Glomerular visceral epithelial cell (primary cell): ENCODE measurements around the gene IPO11.
A peak's percentile ranks its signal among the peaks of the same experiment; 100 is the strongest.

Source experiments
- DNase-seq: peaks from one replicate; pipeline ENCODE4 v3.0.0-alpha.2; 2016; ENCODE audit errors: extremely low spot score

The IPO11 gene

DNA sequence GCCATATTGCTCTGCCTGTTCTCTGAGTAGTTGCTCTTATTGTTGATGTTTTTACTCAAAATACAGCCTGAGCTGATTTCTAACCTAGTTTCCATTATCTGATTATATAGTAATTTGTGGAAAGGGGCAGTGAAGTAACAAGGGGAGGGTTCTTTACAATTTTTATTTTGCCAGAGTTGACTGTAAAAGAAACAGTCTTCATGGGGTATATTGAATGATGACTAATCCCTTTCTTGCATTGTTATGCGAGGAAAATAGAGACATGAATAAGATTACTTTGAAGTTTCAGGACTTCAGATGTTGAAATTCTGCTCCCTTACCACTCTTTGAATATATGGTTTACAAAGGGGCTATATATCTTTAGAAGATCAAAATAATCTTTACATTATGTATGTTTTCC, 156.9 kb downstream of the IPO11 start:
- DNase-seq, result no peak

DNA sequence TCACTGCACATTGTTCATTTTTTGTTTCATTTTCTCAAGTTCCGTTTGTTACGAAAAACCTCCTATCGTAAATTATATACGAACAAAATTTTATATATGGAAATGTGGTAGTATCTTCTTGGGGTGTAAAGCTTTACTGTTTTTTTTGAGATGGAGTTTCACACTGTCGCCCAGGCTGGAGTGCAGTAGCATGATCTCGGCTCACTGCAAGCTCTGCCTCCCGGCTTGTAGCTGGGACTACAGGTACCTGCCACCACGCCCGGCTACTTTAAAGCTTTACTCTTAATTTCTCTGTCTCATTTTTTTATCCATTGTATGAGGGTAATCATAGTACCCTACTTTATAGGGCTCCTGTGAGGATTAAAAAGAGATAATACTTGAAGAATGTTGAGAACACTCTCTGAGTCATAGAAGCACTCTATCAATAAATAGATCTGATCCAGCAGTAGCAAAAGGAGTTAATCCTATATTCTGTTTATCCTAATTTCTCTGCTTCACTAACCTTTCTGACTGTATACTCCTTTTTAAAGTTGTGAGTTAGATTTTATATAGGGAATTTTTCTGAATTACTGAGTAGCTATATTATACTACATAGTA, 160.5 kb downstream of the IPO11 start:
- DNase-seq, result no peak

DNA sequence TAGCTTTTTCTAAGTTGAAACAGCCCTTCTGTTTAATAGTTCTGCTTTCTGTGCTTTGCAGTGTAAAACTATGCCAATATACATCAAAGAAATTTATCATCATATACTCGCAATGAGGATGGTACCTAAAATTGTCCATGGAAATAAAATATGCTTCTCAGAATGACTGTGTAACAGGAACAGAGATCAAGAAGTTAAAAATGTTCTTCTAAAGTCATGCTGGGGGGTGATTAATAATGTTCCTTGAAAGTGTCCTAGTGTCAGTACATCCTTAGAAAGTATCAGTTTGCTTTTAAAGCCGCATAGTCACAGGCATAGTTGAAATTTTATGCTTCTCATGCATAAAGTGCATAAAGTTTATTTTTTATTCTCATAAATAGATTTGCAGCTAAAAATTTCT, 162.0 kb downstream of the IPO11 start:
- DNase-seq, result no peak

DNA sequence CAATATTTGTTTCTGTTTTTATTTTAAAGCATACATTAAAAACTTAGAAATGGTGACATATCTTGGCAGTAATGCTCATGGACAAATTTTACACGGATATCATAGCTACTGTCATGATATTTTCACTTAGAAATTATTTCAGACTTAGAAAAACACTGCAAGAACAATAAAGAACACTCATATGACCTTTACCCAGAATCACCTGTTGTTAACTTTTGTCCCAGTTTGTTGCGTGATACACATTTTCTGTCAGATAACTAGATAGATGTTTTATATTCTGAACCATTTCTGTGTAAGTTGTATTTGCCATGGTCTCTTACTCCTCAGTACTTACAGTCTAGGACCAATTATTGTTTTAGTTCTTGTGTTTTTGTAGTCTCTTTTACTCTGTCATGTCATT, 162.5 kb downstream of the IPO11 start:
- DNase-seq, result no peak

DNA sequence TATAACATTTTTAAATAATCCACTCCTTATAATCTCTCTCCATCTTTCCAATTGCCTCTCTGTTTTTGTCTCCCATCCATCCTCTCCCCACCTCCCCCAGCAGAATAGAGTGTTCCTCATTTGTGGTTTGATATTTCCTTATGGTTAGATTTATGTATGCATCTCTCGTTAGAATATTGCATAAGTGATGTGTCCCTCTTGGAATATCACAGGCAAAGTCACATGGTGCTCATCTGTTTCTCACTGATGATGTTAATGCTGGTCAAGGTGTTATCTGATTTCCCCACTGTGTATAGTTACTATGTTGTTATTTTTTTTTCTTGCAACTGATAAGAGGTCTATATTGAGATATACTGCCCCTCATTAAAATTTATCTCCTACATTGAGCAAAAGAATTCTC, 162.9 kb downstream of the IPO11 start:
- DNase-seq, result no peak

GRCh38 chr5:62576570-62577170, 164.1 kb downstream of the IPO11 start:
- DNase-seq, result no peak

- DNase-seq, result no peak
Measured at GRCh38 chr5:62577488-62577887, 164.9 kb downstream of the IPO11 start.

GRCh38 chr5:62578540-62578939, 166.0 kb downstream of the IPO11 start, which contains the start of gene LRRC70:
Gene LRRC70, plus strand, starts transcription at chr5:62578819. Its CDS starts 620 bp downstream, at chr5:62579439.
- peak; percentile 4 for DNase-seq

DNA sequence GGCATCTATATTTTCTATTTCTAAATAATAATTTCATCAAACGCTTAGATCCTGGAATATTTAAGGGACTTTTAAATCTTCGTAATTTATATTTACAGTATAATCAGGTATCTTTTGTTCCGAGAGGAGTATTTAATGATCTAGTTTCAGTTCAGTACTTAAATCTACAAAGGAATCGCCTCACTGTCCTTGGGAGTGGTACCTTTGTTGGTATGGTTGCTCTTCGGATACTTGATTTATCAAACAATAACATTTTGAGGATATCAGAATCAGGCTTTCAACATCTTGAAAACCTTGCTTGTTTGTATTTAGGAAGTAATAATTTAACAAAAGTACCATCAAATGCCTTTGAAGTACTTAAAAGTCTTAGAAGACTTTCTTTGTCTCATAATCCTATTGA, 167.2 kb downstream of the IPO11 start:
- DNase-seq, result no peak

DNA sequence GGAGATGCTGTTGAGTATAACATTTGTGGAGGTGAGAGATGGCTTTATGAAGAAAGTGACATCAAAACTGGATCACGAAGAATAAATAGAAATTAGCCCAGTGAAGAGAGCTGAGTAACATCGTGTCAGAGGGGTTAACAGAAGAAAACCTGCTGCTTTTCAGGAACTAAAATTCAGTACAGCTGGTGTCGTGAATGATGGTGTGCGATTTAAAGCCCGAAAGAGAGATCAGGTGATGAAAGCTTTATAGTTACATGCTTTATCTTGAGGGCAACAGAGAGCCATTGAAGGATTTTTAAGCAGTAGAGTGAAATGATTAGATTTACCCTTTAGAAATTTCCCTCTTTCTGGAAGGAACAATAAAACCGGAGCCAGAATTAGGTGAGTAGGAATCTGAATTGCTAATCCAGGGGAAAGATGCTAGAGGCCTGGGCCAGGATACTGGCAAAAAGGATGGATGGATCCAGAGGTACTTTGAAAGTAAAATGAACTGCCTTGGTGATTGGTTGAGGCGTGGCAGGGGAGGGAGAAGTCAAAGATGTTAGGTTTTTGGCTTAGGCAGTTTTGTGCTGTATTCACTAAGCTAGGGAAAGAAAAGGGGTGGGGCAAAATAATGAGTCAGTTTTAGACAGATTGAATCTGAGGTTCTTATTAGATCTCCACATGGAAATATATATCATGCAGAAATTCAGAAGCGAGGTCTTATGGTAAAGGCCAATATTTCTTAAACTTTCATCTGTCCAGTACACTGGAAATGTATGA, 169.5 kb downstream of the IPO11 start:
- DNase-seq, result no peak

DNA sequence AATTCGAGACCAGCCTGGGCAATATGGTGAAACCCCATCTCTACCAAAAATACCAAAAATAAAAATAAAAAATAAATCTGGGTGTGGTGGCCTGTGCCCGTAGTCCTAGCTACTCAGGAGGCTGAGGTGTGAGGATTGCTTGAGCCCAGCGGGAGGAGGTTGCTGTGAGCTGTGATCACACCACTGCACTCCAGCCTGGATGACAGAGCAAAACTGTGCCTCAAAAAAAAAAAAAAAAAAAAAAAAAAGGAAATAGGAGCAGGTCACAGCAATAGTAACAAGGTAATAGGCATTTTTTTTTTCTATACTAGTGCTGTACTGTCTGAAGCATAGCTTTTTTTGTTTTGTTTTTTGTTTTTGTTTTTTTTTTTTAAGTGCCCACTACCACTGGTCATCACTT, 171.8 kb downstream of the IPO11 start:
- no peak for DNase-seq

DNA sequence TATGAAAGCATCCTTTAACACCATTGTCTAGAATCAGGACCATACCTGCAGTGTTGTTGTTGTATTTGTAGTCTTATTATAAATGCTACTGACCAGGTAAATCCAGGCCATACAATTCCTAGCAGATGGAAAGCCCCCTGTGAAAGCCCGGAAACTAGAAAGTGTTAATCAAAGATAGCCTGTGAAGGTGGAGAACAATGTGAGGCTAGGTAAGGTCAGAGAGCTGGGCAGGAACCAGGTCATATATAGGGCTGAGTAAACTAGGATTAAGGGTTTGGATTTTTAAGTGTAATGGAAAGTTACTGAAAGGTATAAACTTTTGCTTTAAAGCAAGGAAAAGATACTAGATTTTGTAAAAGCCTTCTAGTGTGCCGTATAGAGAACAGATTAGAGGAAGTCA, 172.7 kb downstream of the IPO11 start:
- no peak for DNase-seq

- DNase-seq, result no peak
Measured at GRCh38 chr5:62585751-62586150, 173.2 kb downstream of the IPO11 start.

DNA sequence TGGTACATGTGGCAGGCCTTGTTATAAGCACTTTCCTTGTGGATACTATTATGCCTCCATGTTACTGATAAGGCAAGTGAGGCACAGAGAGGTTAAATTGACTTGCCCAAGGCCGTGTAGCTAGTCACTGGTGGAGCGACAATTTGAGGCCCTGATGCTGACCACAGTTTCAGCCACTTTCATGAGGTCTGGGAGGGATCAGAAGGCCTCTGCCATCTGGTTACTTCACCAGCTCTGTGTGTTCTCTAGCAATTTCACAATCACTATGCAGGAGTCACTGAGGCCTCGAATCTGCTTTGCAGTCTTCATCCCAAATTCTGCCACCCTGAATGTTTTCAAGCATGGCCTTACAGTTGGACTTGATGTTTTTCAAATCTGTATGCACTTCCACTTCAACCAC, 175.2 kb downstream of the IPO11 start:
- no peak for DNase-seq

DNA sequence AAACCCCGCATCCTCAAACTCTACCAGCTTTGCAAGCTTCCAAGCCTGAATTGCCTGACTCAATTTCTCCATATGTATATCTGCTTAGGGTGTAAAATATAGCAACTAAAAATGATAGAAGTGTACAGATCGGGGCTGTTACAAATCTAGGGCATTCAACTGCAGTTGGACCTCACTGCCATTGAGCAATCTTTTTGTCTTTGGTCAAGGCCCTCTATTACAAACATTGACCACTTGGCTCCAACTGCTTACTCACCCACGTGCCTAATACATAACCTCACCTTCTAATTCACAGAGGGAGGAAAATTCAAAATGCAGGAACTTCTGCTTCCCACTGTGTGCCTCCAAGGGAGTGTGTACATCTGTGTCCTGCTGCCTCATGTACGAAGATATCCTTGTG, 176.1 kb downstream of the IPO11 start:
- no peak for DNase-seq

DNA sequence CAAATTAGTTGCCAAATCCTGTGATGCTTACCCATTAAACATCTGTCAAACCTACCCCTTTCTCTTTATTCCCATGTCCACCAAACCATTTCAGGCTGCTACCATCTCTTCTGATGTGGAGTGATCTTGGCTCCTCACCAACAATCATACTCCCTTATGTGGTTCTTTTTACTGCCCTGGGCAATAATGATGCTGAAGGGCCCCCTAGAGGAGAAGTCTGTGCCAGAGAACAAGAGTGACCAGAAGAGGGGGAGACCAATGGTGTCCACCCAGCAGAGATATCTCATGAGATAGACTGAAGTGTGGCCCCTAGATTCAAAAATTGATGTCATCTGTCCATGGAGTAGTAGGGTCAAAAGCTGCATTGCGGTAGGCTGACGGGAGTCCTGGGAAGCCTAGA, 176.9 kb downstream of the IPO11 start:
- DNase-seq, result no peak

GRCh38 chr5:62590387-62590786, 177.8 kb downstream of the IPO11 start:
- DNase-seq, result no peak

- DNase-seq, result no peak
Measured at GRCh38 chr5:62592558-62592957, 180.0 kb downstream of the IPO11 start.

DNA sequence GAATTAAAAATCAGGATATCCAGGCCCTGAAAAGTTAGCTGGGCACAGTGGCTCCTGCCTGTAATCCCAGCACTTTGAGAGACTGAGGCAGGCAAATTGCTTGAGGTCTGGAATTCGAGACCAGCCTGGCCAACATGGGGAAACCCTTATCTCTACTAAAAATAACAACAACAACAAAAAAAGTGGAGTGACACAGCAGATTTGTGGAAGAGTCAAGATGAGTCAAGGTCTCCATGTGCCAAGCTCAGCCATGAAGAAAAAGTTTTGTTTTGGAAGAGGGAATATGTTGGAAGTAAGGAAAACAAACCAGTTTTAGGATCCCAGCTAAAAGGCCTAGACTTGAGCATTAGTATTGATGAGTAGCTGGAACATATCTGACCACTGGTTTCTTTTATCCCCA, 180.8 kb downstream of the IPO11 start:
- DNase-seq, result no peak

DNA sequence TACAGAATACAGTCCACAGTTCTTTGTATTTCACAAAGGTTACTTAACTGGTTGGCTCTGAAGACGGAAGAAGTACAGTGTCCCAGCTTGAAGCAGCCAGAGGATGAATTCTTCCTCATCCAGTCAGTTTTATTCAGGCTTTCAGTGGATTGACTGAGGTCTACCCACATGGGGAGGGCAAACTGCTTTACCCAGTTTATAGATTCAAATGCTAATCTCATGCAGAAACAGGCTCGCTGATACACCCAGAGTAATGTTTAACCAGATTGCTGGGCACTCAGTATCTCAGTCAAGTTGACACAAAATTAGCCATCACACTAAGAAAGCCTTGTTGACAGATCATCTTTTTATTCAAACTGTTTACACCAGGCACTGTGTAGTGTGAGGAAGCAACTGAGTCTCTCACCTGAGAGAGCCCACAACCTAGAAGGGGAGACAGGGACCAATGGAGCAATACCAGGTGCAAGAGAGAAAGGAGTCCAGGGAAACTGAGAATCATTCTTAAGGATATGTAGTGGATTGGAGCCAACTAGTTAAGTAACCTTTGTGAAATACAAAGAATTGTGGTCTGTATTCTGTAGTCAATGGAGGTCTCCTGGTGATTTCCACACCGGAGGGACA, 181.9 kb downstream of the IPO11 start:
- DNase-seq, result no peak

DNA sequence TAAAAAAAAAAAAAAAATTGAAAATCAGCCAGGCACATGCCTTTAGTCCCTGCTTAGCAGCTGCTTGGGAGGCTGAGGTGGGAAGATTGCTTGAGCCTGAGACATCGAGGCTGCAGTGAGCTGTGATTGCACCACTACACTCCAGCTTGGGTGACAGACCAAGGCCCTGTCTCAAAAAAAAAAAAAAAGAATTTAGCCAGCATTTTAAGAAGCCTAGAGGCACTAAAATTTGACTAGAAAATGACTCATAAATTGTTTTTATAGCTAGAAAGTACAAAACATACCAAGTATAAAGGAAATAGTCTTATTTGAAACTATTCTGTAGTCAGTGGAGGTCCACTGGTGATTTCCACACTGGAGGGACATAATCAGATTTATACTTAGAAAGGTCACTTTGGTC, 183.5 kb downstream of the IPO11 start:
- no peak for DNase-seq

DNA sequence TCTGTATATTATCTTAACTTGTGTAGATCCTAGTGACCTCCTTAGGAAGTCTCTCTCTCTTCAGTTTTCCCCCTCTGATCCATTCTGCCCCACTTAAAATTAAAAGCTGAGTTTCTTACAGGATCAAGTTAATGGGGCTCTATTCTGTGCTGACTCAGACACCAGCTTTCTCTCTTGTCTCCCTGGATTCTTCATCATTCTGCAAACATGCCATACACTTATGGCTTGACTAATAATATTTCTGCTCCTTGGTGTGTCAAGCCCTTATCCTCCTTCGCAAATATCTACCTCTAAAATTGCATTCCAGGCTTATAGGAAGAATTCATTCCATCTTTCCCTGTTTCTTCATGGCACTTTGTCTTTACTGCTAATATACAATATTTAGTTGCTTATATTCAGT, 184.1 kb downstream of the IPO11 start:
- no peak for DNase-seq

DNA sequence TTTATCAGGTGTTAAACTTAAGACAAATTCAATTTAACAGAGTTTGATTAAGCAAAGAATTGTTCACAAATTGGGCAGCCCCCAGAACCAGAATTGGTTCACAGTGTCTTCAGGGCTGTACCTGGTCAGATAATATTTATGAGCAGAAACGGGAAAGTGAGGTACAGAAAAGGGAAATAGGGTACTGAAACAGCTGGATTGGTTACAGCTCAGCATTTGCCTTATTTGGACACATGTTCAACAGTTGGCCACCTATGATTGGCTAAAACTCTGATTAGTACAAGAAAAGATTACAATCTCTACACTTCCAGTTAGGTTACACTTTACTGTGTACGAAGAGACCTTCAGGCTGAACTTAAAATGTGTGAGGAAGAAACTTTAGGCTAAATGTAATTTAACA, 184.8 kb downstream of the IPO11 start:
- no peak for DNase-seq
